ENCODE results near the gene HDAC6.

GRCh38 chrX:48802089-48802904 is 430 bp downstream of the HDAC6 start:
- TF ChIP-seq ARNTL (CRISPR knock-in tag; IDR thresholded peaks at IDR 0.05; ENCODE audit: borderline replicate concordance, low read depth) (no peak), RARB (CRISPR knock-in tag; IDR thresholded peaks at IDR 0.05) (no peak), ESRRG (CRISPR knock-in tag; IDR thresholded peaks at IDR 0.05) (no peak), ZFP30 (CRISPR knock-in tag; IDR thresholded peaks at IDR 0.05) (no peak), POU6F1 (CRISPR knock-in tag; IDR thresholded peaks at IDR 0.05; ENCODE audit: borderline replicate concordance, low read depth) (no peak), ISL1 (CRISPR knock-in tag; IDR thresholded peaks at IDR 0.05) (no peak), TCF4 (CRISPR knock-in tag; IDR thresholded peaks at IDR 0.05; ENCODE audit: borderline replicate concordance) (no peak), OSR1 (CRISPR knock-in tag; IDR thresholded peaks at IDR 0.05) (no peak), SNAI2 (CRISPR knock-in tag; IDR thresholded peaks at IDR 0.05) (no peak), ZNF565 (CRISPR knock-in tag; conservative IDR thresholded peaks at IDR 0.05; ENCODE audit: low read depth) (no peak), TOX (CRISPR knock-in tag; IDR thresholded peaks at IDR 0.05; ENCODE audit: borderline replicate concordance) (no peak), ZNF70 (CRISPR knock-in tag; IDR thresholded peaks at IDR 0.05) (no peak), CSDC2 (CRISPR knock-in tag; IDR thresholded peaks at IDR 0.05) (no peak)

Measured in SK-N-SH treated with all-trans-retinoic acid at 6 μM for 48 hours (cell line).